Neuron (in vitro differentiated cells): ENCODE data around the gene TUBGCP6.

Experiments used
- H2AFZ ChIP-seq: one replicate; pipeline ENCODE4 v1.6.1; 2013; ENCODE audit warnings: low read depth, mild to moderate bottlenecking, inconsistent platforms, low read length, moderate library complexity
- H3K27me3 ChIP-seq: one replicate; pipeline ENCODE4 v1.6.1; 2013; ENCODE audit warnings: low read length; ENCODE audit not compliant: insufficient read depth
- H3K36me3 ChIP-seq: one replicate; pipeline ENCODE4 v1.6.1; 2013; ENCODE audit warnings: low read length; ENCODE audit not compliant: insufficient read depth
- H3K4me1 ChIP-seq: one replicate; pipeline ENCODE4 v1.6.1; 2013; ENCODE audit warnings: low read length; ENCODE audit not compliant: insufficient read depth
- H3K4me3 ChIP-seq: 2 replicates; pipeline ENCODE4 v1.5.1; 2013; ENCODE audit warnings: mild to moderate bottlenecking, low read length, moderate library complexity
- H3K9me3 ChIP-seq: one replicate; pipeline ENCODE4 v1.6.1; 2013; ENCODE audit warnings: low read length

Gene TUBGCP6

GRCh38 chr22:50264104-50264745 is 19.4 kb upstream of the TUBGCP6 start:
- peaks cover 21% of the 10 kb centered on the region for H3K4me1 ChIP-seq
- no peaks in the 10 kb centered on the region for H3K27me3 ChIP-seq
- H3K36me3 ChIP-seq = peaks cover 15% of the 10 kb centered on the region
- H2AFZ ChIP-seq = no peak overlapping the region
- no peak overlapping the region for H3K4me3 ChIP-seq
- H3K9me3 ChIP-seq = peaks cover 6% of the 10 kb centered on the region

- Histone ChIP-seq H3K27me3 (no peaks in the 10 kb centered on the region), H3K9me3 (peaks cover 3% of the 10 kb centered on the region), H3K4me1 (peaks cover 20% of the 10 kb centered on the region), H3K36me3 (peaks cover 15% of the 10 kb centered on the region), H3K4me3 (no peak overlapping the region), H2AFZ (no peak overlapping the region)
Observed at GRCh38 chr22:50262973-50263617, 18.3 kb upstream of the TUBGCP6 start.

- no peak overlapping the region for H2AFZ ChIP-seq
- no peaks in the 10 kb centered on the region for H3K27me3 ChIP-seq
- peaks cover 3% of the 10 kb centered on the region for H3K9me3 ChIP-seq
- peaks cover 19% of the 10 kb centered on the region for H3K36me3 ChIP-seq
- peaks cover 20% of the 10 kb centered on the region for H3K4me1 ChIP-seq
- peak overlapping the region; percentile 58 for H3K4me3 ChIP-seq
Observed at GRCh38 chr22:50262460-50262911, 17.7 kb upstream of the TUBGCP6 start.

- peak within 1 kb of the TSS; percentile 58 for H3K4me3 ChIP-seq
- H3K36me3 ChIP-seq = peaks cover 24% of the 10 kb centered on the region
- H3K4me1 ChIP-seq = peaks cover 20% of the 10 kb centered on the region
- H2AFZ ChIP-seq = peak within 1 kb of the TSS; percentile 5
- H3K27me3 ChIP-seq = no peaks in the 10 kb centered on the region
- H3K9me3 ChIP-seq = peaks cover 1% of the 10 kb centered on the region
Observed at GRCh38 chr22:50261615-50262459, 17.0 kb upstream of the TUBGCP6 start, which contains the start of gene MAPK12. TSS of gene MAPK12 (minus strand) at chr22:50261683. CDS start at chr22:50261509, 174 bp downstream.

GRCh38 chr22:50260801-50261614 is 16.2 kb upstream of the TUBGCP6 start:
- Histone ChIP-seq H3K9me3 (no peaks in the 10 kb centered on the region), H3K36me3 (peaks cover 22% of the 10 kb centered on the region), H3K27me3 (no peaks in the 10 kb centered on the region), H3K4me3 (peak overlapping the region; percentile 58), H3K4me1 (peaks cover 20% of the 10 kb centered on the region), H2AFZ (peak overlapping the region; percentile 5)

GRCh38 chr22:50260434-50260800 is 15.6 kb upstream of the TUBGCP6 start:
- Histone ChIP-seq H3K36me3 (peaks cover 24% of the 10 kb centered on the region), H3K9me3 (no peaks in the 10 kb centered on the region), H3K4me1 (peaks cover 20% of the 10 kb centered on the region), H3K27me3 (no peaks in the 10 kb centered on the region), H3K4me3 (peak overlapping the region; percentile 58), H2AFZ (no peak overlapping the region)

GRCh38 chr22:50259302-50259701 is 14.5 kb upstream of the TUBGCP6 start:
- no peaks in the 10 kb centered on the region for H3K9me3 ChIP-seq
- H3K36me3 ChIP-seq = peaks cover 27% of the 10 kb centered on the region
- no peak overlapping the region for H3K4me3 ChIP-seq
- no peak overlapping the region for H2AFZ ChIP-seq
- H3K27me3 ChIP-seq = no peaks in the 10 kb centered on the region
- H3K4me1 ChIP-seq = peaks cover 20% of the 10 kb centered on the region

GRCh38 chr22:50258361-50259292 is 13.8 kb upstream of the TUBGCP6 start:
- Histone ChIP-seq H3K9me3 (no peaks in the 10 kb centered on the region), H3K4me3 (no peak overlapping the region), H3K27me3 (no peaks in the 10 kb centered on the region), H3K4me1 (peaks cover 20% of the 10 kb centered on the region), H3K36me3 (peaks cover 27% of the 10 kb centered on the region), H2AFZ (no peak overlapping the region)

GRCh38 chr22:50257451-50258360 is 12.9 kb upstream of the TUBGCP6 start:
- no peak overlapping the region for H2AFZ ChIP-seq
- H3K9me3 ChIP-seq = no peaks in the 10 kb centered on the region
- peaks cover 34% of the 10 kb centered on the region for H3K36me3 ChIP-seq
- H3K4me3 ChIP-seq = no peak overlapping the region
- H3K4me1 ChIP-seq = peaks cover 15% of the 10 kb centered on the region
- no peaks in the 10 kb centered on the region for H3K27me3 ChIP-seq

GRCh38 chr22:50257041-50257440 is 12.2 kb upstream of the TUBGCP6 start:
- H3K9me3 ChIP-seq = no peaks in the 10 kb centered on the region
- no peaks in the 10 kb centered on the region for H3K27me3 ChIP-seq
- H3K36me3 ChIP-seq = peaks cover 34% of the 10 kb centered on the region
- H3K4me1 ChIP-seq = peaks cover 9% of the 10 kb centered on the region
- H3K4me3 ChIP-seq = no peak overlapping the region
- H2AFZ ChIP-seq = no peak overlapping the region

GRCh38 chr22:50256258-50256862 is 11.5 kb upstream of the TUBGCP6 start:
- no peak overlapping the region for H2AFZ ChIP-seq
- no peak overlapping the region for H3K4me3 ChIP-seq
- peaks cover 34% of the 10 kb centered on the region for H3K36me3 ChIP-seq
- no peaks in the 10 kb centered on the region for H3K9me3 ChIP-seq
- no peaks in the 10 kb centered on the region for H3K27me3 ChIP-seq
- H3K4me1 ChIP-seq = peaks cover 12% of the 10 kb centered on the region
